H9 (cell line): ENCODE data around the gene MAD1L1. TPM values are rescaled to one million over a fixed set of nuclear protein-coding genes. Genes with fewer than 3 reads are reported as not detected.

ENCODE experiments used
- DNase-seq: peaks from one replicate; pipeline ENCODE4 v3.0.0-alpha.2; 2017
- H2AFZ ChIP-seq: one replicate; pipeline ENCODE4 v1.6.1; 2013; ENCODE audit warnings: mild to moderate bottlenecking, low read length, control low read depth, moderate library complexity
- H2AK5ac ChIP-seq: 2 replicates; pipeline ENCODE4 v1.6.1; 2013; ENCODE audit warnings: low read length, control low read depth, mixed read lengths; ENCODE audit not compliant: insufficient read length
- H2BK120ac ChIP-seq: one replicate; pipeline ENCODE4 v1.6.1; 2013; ENCODE audit warnings: low read depth, mild to moderate bottlenecking, low read length, control low read depth, inconsistent platforms; ENCODE audit not compliant: poor library complexity, severe bottlenecking
- H2BK12ac ChIP-seq: 2 replicates; pipeline ENCODE4 v1.6.1; 2013; ENCODE audit warnings: low read length, control low read depth, mixed read lengths, low read depth; ENCODE audit not compliant: insufficient read length
- H2BK15ac ChIP-seq: 2 replicates; pipeline ENCODE4 v1.6.1; 2013; ENCODE audit warnings: low read depth, low read length, control low read depth
- H2BK20ac ChIP-seq: one replicate; pipeline ENCODE4 v1.6.1; 2013; ENCODE audit warnings: low read depth, mild to moderate bottlenecking, low read length, control low read depth, inconsistent platforms; ENCODE audit not compliant: poor library complexity, severe bottlenecking
- H2BK5ac ChIP-seq: 2 replicates; pipeline ENCODE4 v1.6.1; 2013; ENCODE audit warnings: low read length, control low read depth, mixed read lengths; ENCODE audit not compliant: insufficient read length
- H3K14ac ChIP-seq: 2 replicates; pipeline ENCODE4 v1.6.1; 2013; ENCODE audit warnings: low read length, control low read depth; ENCODE audit not compliant: insufficient read depth
- H3K18ac ChIP-seq: 2 replicates; pipeline ENCODE4 v1.6.1; 2013; ENCODE audit warnings: low read depth, mild to moderate bottlenecking, mixed read lengths, low read length, control low read depth; ENCODE audit not compliant: insufficient read length
- H3K23ac ChIP-seq: 2 replicates; pipeline ENCODE4 v1.6.1; 2013; ENCODE audit warnings: low read length, control low read depth, mixed read lengths, low read depth; ENCODE audit not compliant: insufficient read length
- H3K23me2 ChIP-seq: 2 replicates; pipeline ENCODE4 v1.6.1; 2013; ENCODE audit warnings: low read depth, mild to moderate bottlenecking, mixed read lengths, low read length, control low read depth; ENCODE audit not compliant: insufficient read length, poor library complexity, severe bottlenecking
- H3K27ac ChIP-seq: 2 replicates; pipeline ENCODE4 v1.5.1; 2013; ENCODE audit warnings: low read length, control low read depth, mixed read lengths, low read depth; ENCODE audit not compliant: insufficient read length
- H3K27me3 ChIP-seq: 2 replicates; pipeline ENCODE4 v1.6.1; 2013; ENCODE audit warnings: low read length, control low read depth, inconsistent platforms; ENCODE audit not compliant: insufficient read depth
- H3K4ac ChIP-seq: 2 replicates; pipeline ENCODE4 v1.6.1; 2013; ENCODE audit warnings: low read depth, mild to moderate bottlenecking, control low read depth, inconsistent platforms, low read length, moderate library complexity
- H3K4me1 ChIP-seq: 2 replicates; pipeline ENCODE4 v1.6.1; 2013; ENCODE audit warnings: low read length, control low read depth, inconsistent platforms; ENCODE audit not compliant: insufficient read depth
- H3K4me2 ChIP-seq: 2 replicates; pipeline ENCODE4 v1.6.1; 2013; ENCODE audit warnings: low read length, control low read depth, mixed read lengths; ENCODE audit not compliant: insufficient read length, insufficient read depth
- H3K56ac ChIP-seq: 2 replicates; pipeline ENCODE4 v1.6.1; 2013; ENCODE audit warnings: low read depth, mild to moderate bottlenecking, mixed read lengths, low read length, control low read depth; ENCODE audit not compliant: insufficient read length
- H3K79me1 ChIP-seq: 2 replicates; pipeline ENCODE4 v1.6.1; 2013; ENCODE audit warnings: low read depth, mild to moderate bottlenecking, moderate library complexity, low read length, control low read depth, inconsistent platforms; ENCODE audit not compliant: insufficient read depth, poor library complexity, severe bottlenecking
- H3K79me2 ChIP-seq: 2 replicates; pipeline ENCODE4 v1.6.1; 2013; ENCODE audit warnings: low read length, control low read depth, inconsistent platforms; ENCODE audit not compliant: insufficient read depth
- H3K9ac ChIP-seq: 2 replicates; pipeline ENCODE4 v1.6.1; 2013; ENCODE audit warnings: low read length, control low read depth, mixed read lengths; ENCODE audit not compliant: insufficient read length; ENCODE audit errors: extremely low read depth
- H3K9me3 ChIP-seq: one replicate; pipeline ENCODE4 v1.6.1; 2013; ENCODE audit warnings: low read depth, low read length, inconsistent platforms; ENCODE audit not compliant: control insufficient read depth
- H3T11ph ChIP-seq: one replicate; pipeline ENCODE4 v1.6.1; 2013; ENCODE audit warnings: mild to moderate bottlenecking, low read length, control low read depth, inconsistent platforms
- H4K20me1 ChIP-seq: one replicate; pipeline ENCODE4 v1.6.1; 2013; ENCODE audit not compliant: control insufficient read depth, insufficient read length, insufficient read depth
- H4K5ac ChIP-seq: 2 replicates; pipeline ENCODE4 v1.6.1; 2013; ENCODE audit warnings: low read depth, mild to moderate bottlenecking, mixed read lengths, low read length, control low read depth; ENCODE audit not compliant: insufficient read length
- H4K8ac ChIP-seq: replicated peaks from 2 replicates; pipeline ENCODE4 v1.6.1; 2013; ENCODE audit warnings: low read length, control low read depth, mixed read lengths, low read depth; ENCODE audit not compliant: insufficient read length
- H4K91ac ChIP-seq: 2 replicates; pipeline ENCODE4 v1.6.1; 2013; ENCODE audit warnings: low read depth, mild to moderate bottlenecking, moderate library complexity, mixed read lengths, low read length, control low read depth; ENCODE audit not compliant: insufficient read length
- H3K27ac Mint-ChIP-seq, 3 experiments: 2 replicates in 2 of 3; 3 replicates in 1 of 3; pipeline ENCODE4 v1.8.0; 2020 to 2021; ENCODE audit warnings: mixed read lengths in 3 of 3, mild to moderate bottlenecking in 1 of 3, moderate library complexity in 1 of 3
- H3K27me3 Mint-ChIP-seq: 2 replicates; pipeline ENCODE4 v1.8.0; 2021; ENCODE audit warnings: low read depth, mild to moderate bottlenecking, moderate library complexity, mixed read lengths
- H3K36me3 Mint-ChIP-seq, 3 experiments: 2 replicates in 2 of 3; 3 replicates in 1 of 3; pipeline ENCODE4 v1.8.0; 2020 to 2021; ENCODE audit warnings: low read depth in 3 of 3, mixed read lengths in 3 of 3; ENCODE audit not compliant: insufficient read depth in 1 of 3
- H3K4me1 Mint-ChIP-seq, 2 experiments: 2 replicates each; pipeline ENCODE4 v1.8.0; 2020; ENCODE audit warnings: mixed read lengths in 2 of 2
- H3K4me3 Mint-ChIP-seq, 2 experiments: 2 replicates in 1 of 2; 3 replicates in 1 of 2; pipeline ENCODE4 v1.8.0; 2020 to 2021; ENCODE audit warnings: mild to moderate bottlenecking in 2 of 2, mixed read lengths in 2 of 2, moderate library complexity in 1 of 2
- H3K9me3 Mint-ChIP-seq, 2 experiments: 2 replicates in 1 of 2; 3 replicates in 1 of 2; pipeline ENCODE4 v1.8.0; 2020; ENCODE audit warnings: mild to moderate bottlenecking in 2 of 2, mixed read lengths in 2 of 2, moderate library complexity in 1 of 2
- CTCF ChIP-seq: fragments of 200-600 bp; sonication (generic); conservative IDR thresholded peaks from 3 replicates; pipeline ENCODE4 v1.8.0; 2021; ENCODE audit warnings: antibody characterized with exemption, mild to moderate bottlenecking
- WGBS: extraction: QIAGEN DNeasy Blood & Tissue Kit; methylation state at CpG from one replicate; pipeline ENCODE4 v1.1.7; 2013; ENCODE audit warnings: missing lambda C conversion rate, low lambda C conversion rate, mixed read lengths; ENCODE audit not compliant: insufficient read length; ENCODE audit errors: extremely low coverage; 5-methylcytosine and 5-hydroxymethylcytosine counted together
- total RNA-seq: library from RNA; stranded (reverse); gene quantifications from 2 replicates; pipeline ENCODE4 v1.2.1, GENCODE V29; 2021

Gene MAD1L1
- total RNA-seq, 1 experiment from 2014 or later = 39.0 TPM

- Histone ChIP-seq H3K56ac (no peak overlapping the region), H3T11ph (no peak overlapping the region), H2BK120ac (no peak overlapping the region), H3K14ac (no peak overlapping the region), H2AK5ac (no peak overlapping the region), H3K4me2 (no peak overlapping the region), H3K4ac (no peak overlapping the region), H3K23me2 (no peaks in the 10 kb centered on the region), H3K4me1 (no peaks in the 10 kb centered on the region), H2BK20ac (no peak overlapping the region), H3K27ac (no peak overlapping the region), H3K18ac (no peak overlapping the region), H3K9me3 (no peaks in the 10 kb centered on the region), H2BK5ac (no peak overlapping the region), H3K9ac (no peak overlapping the region), H3K79me2 (no peaks in the 10 kb centered on the region), H2BK15ac (no peak overlapping the region), H4K5ac (no peak overlapping the region), H4K91ac (no peak overlapping the region), H4K8ac (no peak overlapping the region), H3K27me3 (no peaks in the 10 kb centered on the region), H2BK12ac (no peak overlapping the region), H3K23ac (no peak overlapping the region), H2AFZ (no peak overlapping the region), H3K79me1 (no peaks in the 10 kb centered on the region), H4K20me1 (no peaks in the 10 kb centered on the region)
- WGBS = no CpG with 5 or more reads among the region's 24 CpGs
- DNase-seq = no peak
- no peaks in the 10 kb centered on the region for H3K9me3 Mint-ChIP-seq
- H3K4me3 Mint-ChIP-seq = no peak overlapping the region
- H3K27ac Mint-ChIP-seq = no peak overlapping the region
- no peaks in the 10 kb centered on the region; the same call in 1 of the 2 replicates for H3K27me3 Mint-ChIP-seq
- no peak for TF ChIP-seq CTCF
- peaks cover 15 to 20% of the 10 kb centered on the region in 2 experiments for H3K4me1 Mint-ChIP-seq
- peaks cover 0 to 6% (median 0%) of the 10 kb centered on the region in 3 experiments; a peak in 1 of 7 replicates for H3K36me3 Mint-ChIP-seq
These were observed 242.6 kb downstream of the MAD1L1 start for GRCh38 chr7:1990001-1990670.
